GM12878 (cell line): ENCODE data around the gene WAS. TPM values are rescaled to one million over a fixed set of nuclear protein-coding genes. Genes with fewer than 3 reads are reported as not detected.

Experiments used
- ATAC-seq: fragments of 200-7000 bp; cut with Tn5 transposase; 3 replicates; pipeline ENCODE4 v1.9.1; 2020; ENCODE audit warnings: mild to moderate bottlenecking, moderate library complexity
- BruUV-seq: library from RNA; stranded (reverse); fragments of 400-500 nt; replicated peaks from 2 replicates; lab custom pipeline; 2021; lab: Mats Ljungman, UMichigan
- CTCF ChIA-PET: fragments of 300-600 bp; sonication (Branson Sonifier 250); formaldehyde crosslinking; extraction: SDS; loops from one replicate; lab custom pipeline; 2021; ENCODE audit warnings: inconsistent platforms; lab: Yijun Ruan, JAX
- POLR2A ChIA-PET: fragments of 350-600 bp; formaldehyde crosslinking; extraction: SDS; loops from one replicate; lab custom pipeline; 2021; ENCODE audit warnings: inconsistent platforms; lab: Charles Lee
- RAD21 ChIA-PET: fragments of 300-600 bp; sonication (Branson Sonifier 250); formaldehyde crosslinking; loops from one replicate; lab custom pipeline; 2023; ENCODE audit warnings: antibody characterized with exemption; ENCODE audit not compliant: unreplicated experiment; lab: Charles Lee
- SMC1A ChIA-PET: fragments of 300-600 bp; sonication (Branson Sonifier 250); formaldehyde crosslinking; loops from one replicate; lab custom pipeline; 2023; ENCODE audit not compliant: unreplicated experiment, uncharacterized antibody; lab: Charles Lee
- DNase-seq: peaks from one replicate; pipeline ENCODE4 v3.0.0-alpha.2; 2011; ENCODE audit warnings: low read depth, low spot score
- FAIRE-seq: peaks from 3 replicates; lab custom pipeline; 2011; peaks lifted over from hg19 to GRCh38; lab: Jason Lieb, UNC
- H2AFZ ChIP-seq: 2 replicates; pipeline ENCODE4 v1.6.0; 2011; ENCODE audit warnings: low read depth, low read length, control low read depth; ENCODE audit not compliant: control insufficient read depth
- H3K27ac ChIP-seq: 2 replicates; pipeline ENCODE4 v1.5.1; 2011; ENCODE audit warnings: control low read depth; ENCODE audit not compliant: control insufficient read depth, insufficient read depth
- H3K27me3 ChIP-seq, 2 experiments: replicated peaks in 1 of 2; 2 replicates each; pipeline versions ENCODE4 v1.6.0 to v1.6.1; 2011; ENCODE audit warnings: low read length in 1 of 2; ENCODE audit not compliant: control insufficient read depth in 2 of 2, insufficient read depth in 2 of 2
- H3K36me3 ChIP-seq, 2 experiments: 2 replicates each; pipeline ENCODE4 v1.5.1; 2011; ENCODE audit warnings: low read length in 1 of 2; ENCODE audit not compliant: control insufficient read depth in 2 of 2, insufficient read depth in 2 of 2
- H3K4me1 ChIP-seq: 2 replicates; pipeline ENCODE4 v1.6.1; 2011; ENCODE audit warnings: mild to moderate bottlenecking, low read length, moderate library complexity, mixed read lengths; ENCODE audit not compliant: control insufficient read depth, insufficient read depth
- H3K4me2 ChIP-seq: 2 replicates; pipeline ENCODE4 v1.6.0; 2011; ENCODE audit warnings: control low read depth; ENCODE audit not compliant: control insufficient read depth, insufficient read depth
- H3K4me3 ChIP-seq: fragments of 200-600 bp; sonication (generic); 2 replicates; pipeline ENCODE4 v1.5.1; 2016
- H3K79me2 ChIP-seq: 2 replicates; pipeline ENCODE4 v1.6.0; 2011; ENCODE audit warnings: low read length; ENCODE audit not compliant: control insufficient read depth, insufficient read depth
- H3K9ac ChIP-seq: 2 replicates; pipeline ENCODE4 v1.8.0; 2011; ENCODE audit warnings: low read length, control low read depth, mixed read lengths; ENCODE audit not compliant: control insufficient read depth, insufficient read depth
- H3K9me3 ChIP-seq: replicated peaks from 3 replicates; pipeline ENCODE4 v1.5.1; 2011; ENCODE audit warnings: mild to moderate bottlenecking, low read length; ENCODE audit not compliant: control insufficient read depth, insufficient read depth
- H4K20me1 ChIP-seq: 2 replicates; pipeline ENCODE4 v1.6.0; 2011; ENCODE audit not compliant: control insufficient read depth, insufficient read depth
- JUND ChIP-seq: IDR thresholded peaks from 2 replicates; pipeline ENCODE4 v1.6.1; 2012; ENCODE audit warnings: low read depth, mild to moderate bottlenecking, low read length, improper control_type of control experiment, moderate library complexity
- MEF2B ChIP-seq: fragments of 450-650 bp; IDR thresholded peaks from 2 replicates; pipeline ENCODE4 v1.6.1; 2018; ENCODE audit warnings: mild to moderate bottlenecking, moderate library complexity; ENCODE audit not compliant: partially characterized antibody, poor library complexity, severe bottlenecking
- NFYA ChIP-seq: IDR thresholded peaks from 2 replicates; pipeline ENCODE4 v1.6.1; 2011; ENCODE audit warnings: low read depth, mild to moderate bottlenecking, low read length, improper control_type of control experiment, borderline replicate concordance
- PML ChIP-seq: IDR thresholded peaks from 2 replicates; pipeline ENCODE4 v1.6.1; 2012; ENCODE audit warnings: low read length, inconsistent platforms
- POLR2A ChIP-seq: IDR thresholded peaks from 2 replicates; pipeline ENCODE4 v1.6.1; 2011; ENCODE audit warnings: low read depth, mild to moderate bottlenecking, low read length
- RAD21 ChIP-seq: IDR thresholded peaks from 2 replicates; pipeline ENCODE4 v1.6.1; 2011; ENCODE audit warnings: mild to moderate bottlenecking, low read depth, low read length, moderate library complexity; ENCODE audit not compliant: insufficient read depth
- RFX5 ChIP-seq: IDR thresholded peaks from 2 replicates; pipeline ENCODE4 v1.6.1; 2011; ENCODE audit warnings: low read depth, low read length, improper control_type of control experiment
- TARDBP ChIP-seq: IDR thresholded peaks from 2 replicates; pipeline ENCODE4 v1.6.1; 2016; ENCODE audit warnings: borderline replicate concordance
- YBX1 ChIP-seq: fragments of 450-650 bp; IDR thresholded peaks from 2 replicates; pipeline ENCODE4 v1.6.1; 2016; ENCODE audit warnings: antibody characterized with exemption
- ZZZ3 ChIP-seq: IDR thresholded peaks from 2 replicates; pipeline ENCODE4 v1.6.1; 2011; ENCODE audit warnings: low read depth; ENCODE audit not compliant: control insufficient read depth, insufficient read length
- WGBS: methylation state at CpG from one replicate; pipeline ENCODE4 v1.1.6; 2016; ENCODE audit warnings: low lambda C conversion rate; ENCODE audit not compliant: insufficient replicate concordance, insufficient coverage; ENCODE audit errors: missing lambda C conversion rate; 5-methylcytosine and 5-hydroxymethylcytosine counted together
- in situ Hi-C: fragments of 300-500 bp; cut with MboI; formaldehyde crosslinking; loops from 9 replicates; pipeline ENCODE4 v1.14.3; 2018; ENCODE audit warnings: mixed read lengths
- intact Hi-C: fragments of 100-400 bp; cut with micrococcal nuclease; formaldehyde crosslinking; loops from one replicate; pipeline ENCODE4 v1.14.2; 2022; ENCODE audit not compliant: unreplicated experiment
- polyA plus RNA-seq, 11 experiments: library from polyadenylated mRNA; depleted of rRNA in 4 of 11; unstranded in 6 of 11; stranded (reverse) in 5 of 11; fragments of >200 nt; fragmentation: Nextera tagmentation in 4 of 11; fragmentation: Illumina TruSeq in 1 of 11; extraction: Ambion mirVana in 4 of 11; extraction: Trizol in 1 of 11; gene quantifications; 1 replicate in 1 of 11; 2 replicates in 10 of 11; pipeline versions ENCODE4 v1.2.1 to v1.2.3, GENCODE V29; 2011 to 2016; ENCODE audit warnings: inconsistent platforms in 2 of 11, missing spikeins in 2 of 11, low read depth in 1 of 11
- total RNA-seq, 4 experiments: library from RNA; depleted of rRNA in 3 of 4; stranded (reverse); fragments of >200 nt in 3 of 4; fragmentation: Illumina TruSeq in 1 of 4; extraction: Trizol in 1 of 4; gene quantifications; 2 replicates each; pipeline versions ENCODE4 v1.2.1 to v1.2.3, GENCODE V29; 2013 to 2021
- TF ChIP-seq, protein P1 (sequence below): fragments of 450-650 bp; conservative IDR thresholded peaks from 2 replicates; pipeline ENCODE4 v1.6.1; 2017; ENCODE audit warnings: mild to moderate bottlenecking, moderate library complexity
- TF ChIP-seq, protein P2 (sequence below): fragments of 450-650 bp; IDR thresholded peaks from 2 replicates; pipeline ENCODE4 v1.6.1; 2016; ENCODE audit warnings: mild to moderate bottlenecking
- TF ChIP-seq, protein P3 (sequence below): fragments of 450-650 bp; IDR thresholded peaks from 2 replicates; pipeline ENCODE4 v1.6.1; 2017; ENCODE audit warnings: antibody characterized with exemption, mild to moderate bottlenecking, moderate library complexity
- TF ChIP-seq, protein P4 (sequence below): IDR thresholded peaks from 2 replicates; pipeline ENCODE4 v1.6.1; 2011; ENCODE audit warnings: mild to moderate bottlenecking, low read depth, low read length, moderate library complexity; ENCODE audit not compliant: insufficient replicate concordance

The WAS gene
- total and polyA plus RNA-seq, 10 of the 15 experiments (the other 5 are each of a cell fraction or from before 2014, with no cell fraction given): 1.6 to 84.7 (median 23.0) TPM

DNA sequence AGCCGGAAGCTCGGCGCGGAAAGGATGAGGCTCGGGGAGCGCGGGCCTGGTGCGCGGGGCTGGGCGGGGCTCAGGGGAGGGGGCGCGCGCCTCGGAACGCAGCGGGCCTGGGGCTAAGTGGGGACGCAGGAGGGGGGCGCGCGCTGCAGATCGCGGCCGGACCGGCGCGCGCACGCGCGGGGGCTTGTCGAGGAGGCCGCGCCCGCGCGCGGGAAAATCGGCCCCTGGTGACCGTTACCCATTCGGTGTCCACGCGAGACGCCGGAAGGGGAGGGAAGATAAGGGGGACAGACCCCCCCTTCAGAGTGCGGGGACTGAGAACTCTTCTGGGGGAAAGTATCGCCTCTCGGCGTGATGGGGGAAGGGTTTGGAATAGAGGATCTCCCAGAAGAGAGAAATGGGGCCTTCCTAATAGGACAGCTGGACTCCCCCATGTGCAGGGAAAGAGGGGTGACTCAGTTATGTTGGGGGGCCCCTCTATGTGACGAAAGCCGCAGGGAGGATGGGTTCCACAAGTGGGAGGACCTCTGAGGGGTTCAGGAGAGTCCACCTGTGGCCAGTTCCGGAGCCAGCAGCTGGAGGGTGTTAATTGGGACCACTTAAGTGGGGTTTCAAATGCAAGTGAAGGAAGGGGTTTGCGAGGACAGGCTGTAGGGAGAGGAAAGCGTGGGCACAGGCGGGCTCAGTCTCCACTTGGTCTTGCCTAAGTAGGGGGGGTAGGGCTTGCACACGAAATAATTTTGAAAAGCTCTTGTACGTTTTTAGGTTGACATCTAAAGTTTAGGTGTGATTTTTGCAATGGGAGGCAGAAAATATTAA lies 13.5 kb downstream of the WAS start:
- peak overlapping the region; percentile 58 for H3K4me3 ChIP-seq
- ATAC-seq (peak; percentile 22), FAIRE-seq (no peak), DNase-seq (no peak)
- H3K79me2 ChIP-seq: peaks cover 14% of the 10 kb centered on the region
- H2AFZ ChIP-seq: peak overlapping the region; percentile 24; the same call in 1 of the 2 replicates
- WGBS: 36% methylated on average over 44 of the region's 56 CpGs
- H3K27me3 ChIP-seq: no peaks in the 10 kb centered on the region
- SMC1A ChIA-PET: interaction anchor here (1.0 to 1.5 kb wide), 3 partner anchors 12 to 21 kb away, joined by 3 to 5 read pairs (median 3); partner anchors contain the start of gene WAS
- in situ Hi-C loops (no loop called here), intact Hi-C loops (loop anchor here (2.0 to 5.0 kb wide), 3 partner anchors 20 to 215 kb away; partner anchors contain the start of genes HDAC6 and SLC35A2)
- H3K27ac ChIP-seq: peak overlapping the region; percentile 77
- H3K36me3 ChIP-seq: peaks cover 4 to 5% of the 10 kb centered on the region in 2 experiments; a peak in 2 of 4 replicates
- no peaks in the 10 kb centered on the region for H4K20me1 ChIP-seq
- peak overlapping the region; percentile 86 for H3K9ac ChIP-seq
- no TSS peak for BruUV-seq
- H3K4me1 ChIP-seq: peaks cover 6% of the 10 kb centered on the region
- no peaks in the 10 kb centered on the region; the same call in 2 of the 3 replicates for H3K9me3 ChIP-seq
- CTCF ChIA-PET: no interaction called here
- H3K4me2 ChIP-seq: peak overlapping the region; percentile 74
- POLR2A ChIA-PET: interaction anchor here (0.5 to 2.0 kb wide), 3 partner anchors 14 to 40 kb away, joined by 3 to 9 read pairs (median 4); no protein-coding TSS in a partner anchor
- RAD21 ChIA-PET: interaction anchor here (1.6 kb wide), 2 partner anchors 13 to 157 kb away, joined by 3 read pairs; partner anchors contain the start of genes TBC1D25 and WAS
- no peak for TF ChIP-seq TARDBP
- no peak for TF ChIP-seq ZZZ3
- TF ChIP-seq, protein P1, sequence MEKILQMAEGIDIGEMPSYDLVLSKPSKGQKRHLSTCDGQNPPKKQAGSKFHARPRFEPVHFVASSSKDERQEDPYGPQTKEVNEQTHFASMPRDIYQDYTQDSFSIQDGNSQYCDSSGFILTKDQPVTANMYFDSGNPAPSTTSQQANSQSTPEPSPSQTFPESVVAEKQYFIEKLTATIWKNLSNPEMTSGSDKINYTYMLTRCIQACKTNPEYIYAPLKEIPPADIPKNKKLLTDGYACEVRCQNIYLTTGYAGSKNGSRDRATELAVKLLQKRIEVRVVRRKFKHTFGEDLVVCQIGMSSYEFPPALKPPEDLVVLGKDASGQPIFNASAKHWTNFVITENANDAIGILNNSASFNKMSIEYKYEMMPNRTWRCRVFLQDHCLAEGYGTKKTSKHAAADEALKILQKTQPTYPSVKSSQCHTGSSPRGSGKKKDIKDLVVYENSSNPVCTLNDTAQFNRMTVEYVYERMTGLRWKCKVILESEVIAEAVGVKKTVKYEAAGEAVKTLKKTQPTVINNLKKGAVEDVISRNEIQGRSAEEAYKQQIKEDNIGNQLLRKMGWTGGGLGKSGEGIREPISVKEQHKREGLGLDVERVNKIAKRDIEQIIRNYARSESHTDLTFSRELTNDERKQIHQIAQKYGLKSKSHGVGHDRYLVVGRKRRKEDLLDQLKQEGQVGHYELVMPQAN: 0 out of 2 replicates have a peak, but pooled peaks have one; percentile 5
- TF ChIP-seq POLR2A: 0 out of 2 replicates have a peak, but pooled peaks have one; percentile 6
- TF ChIP-seq JUND: no peak
- no peak for TF ChIP-seq NFYA
- TF ChIP-seq, protein P2, sequence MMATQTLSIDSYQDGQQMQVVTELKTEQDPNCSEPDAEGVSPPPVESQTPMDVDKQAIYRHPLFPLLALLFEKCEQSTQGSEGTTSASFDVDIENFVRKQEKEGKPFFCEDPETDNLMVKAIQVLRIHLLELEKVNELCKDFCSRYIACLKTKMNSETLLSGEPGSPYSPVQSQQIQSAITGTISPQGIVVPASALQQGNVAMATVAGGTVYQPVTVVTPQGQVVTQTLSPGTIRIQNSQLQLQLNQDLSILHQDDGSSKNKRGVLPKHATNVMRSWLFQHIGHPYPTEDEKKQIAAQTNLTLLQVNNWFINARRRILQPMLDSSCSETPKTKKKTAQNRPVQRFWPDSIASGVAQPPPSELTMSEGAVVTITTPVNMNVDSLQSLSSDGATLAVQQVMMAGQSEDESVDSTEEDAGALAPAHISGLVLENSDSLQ: no peak
- TF ChIP-seq RFX5: no peak
- TF ChIP-seq, protein P3, sequence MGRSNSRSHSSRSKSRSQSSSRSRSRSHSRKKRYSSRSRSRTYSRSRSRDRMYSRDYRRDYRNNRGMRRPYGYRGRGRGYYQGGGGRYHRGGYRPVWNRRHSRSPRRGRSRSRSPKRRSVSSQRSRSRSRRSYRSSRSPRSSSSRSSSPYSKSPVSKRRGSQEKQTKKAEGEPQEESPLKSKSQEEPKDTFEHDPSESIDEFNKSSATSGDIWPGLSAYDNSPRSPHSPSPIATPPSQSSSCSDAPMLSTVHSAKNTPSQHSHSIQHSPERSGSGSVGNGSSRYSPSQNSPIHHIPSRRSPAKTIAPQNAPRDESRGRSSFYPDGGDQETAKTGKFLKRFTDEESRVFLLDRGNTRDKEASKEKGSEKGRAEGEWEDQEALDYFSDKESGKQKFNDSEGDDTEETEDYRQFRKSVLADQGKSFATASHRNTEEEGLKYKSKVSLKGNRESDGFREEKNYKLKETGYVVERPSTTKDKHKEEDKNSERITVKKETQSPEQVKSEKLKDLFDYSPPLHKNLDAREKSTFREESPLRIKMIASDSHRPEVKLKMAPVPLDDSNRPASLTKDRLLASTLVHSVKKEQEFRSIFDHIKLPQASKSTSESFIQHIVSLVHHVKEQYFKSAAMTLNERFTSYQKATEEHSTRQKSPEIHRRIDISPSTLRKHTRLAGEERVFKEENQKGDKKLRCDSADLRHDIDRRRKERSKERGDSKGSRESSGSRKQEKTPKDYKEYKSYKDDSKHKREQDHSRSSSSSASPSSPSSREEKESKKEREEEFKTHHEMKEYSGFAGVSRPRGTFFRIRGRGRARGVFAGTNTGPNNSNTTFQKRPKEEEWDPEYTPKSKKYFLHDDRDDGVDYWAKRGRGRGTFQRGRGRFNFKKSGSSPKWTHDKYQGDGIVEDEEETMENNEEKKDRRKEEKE: no peak
- TF ChIP-seq PML: 0 out of 2 replicates have a peak, but pooled peaks have one; percentile 27
- TF ChIP-seq, protein P4, sequence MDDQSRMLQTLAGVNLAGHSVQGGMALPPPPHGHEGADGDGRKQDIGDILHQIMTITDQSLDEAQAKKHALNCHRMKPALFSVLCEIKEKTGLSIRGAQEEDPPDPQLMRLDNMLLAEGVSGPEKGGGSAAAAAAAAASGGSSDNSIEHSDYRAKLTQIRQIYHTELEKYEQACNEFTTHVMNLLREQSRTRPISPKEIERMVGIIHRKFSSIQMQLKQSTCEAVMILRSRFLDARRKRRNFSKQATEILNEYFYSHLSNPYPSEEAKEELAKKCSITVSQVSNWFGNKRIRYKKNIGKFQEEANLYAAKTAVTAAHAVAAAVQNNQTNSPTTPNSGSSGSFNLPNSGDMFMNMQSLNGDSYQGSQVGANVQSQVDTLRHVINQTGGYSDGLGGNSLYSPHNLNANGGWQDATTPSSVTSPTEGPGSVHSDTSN: no peak
- TF ChIP-seq MEF2B: no peak
- TF ChIP-seq YBX1: no peak
- no peak for TF ChIP-seq RAD21
